ENCODE results near the gene RPP21.

The RPP21 gene

DNA sequence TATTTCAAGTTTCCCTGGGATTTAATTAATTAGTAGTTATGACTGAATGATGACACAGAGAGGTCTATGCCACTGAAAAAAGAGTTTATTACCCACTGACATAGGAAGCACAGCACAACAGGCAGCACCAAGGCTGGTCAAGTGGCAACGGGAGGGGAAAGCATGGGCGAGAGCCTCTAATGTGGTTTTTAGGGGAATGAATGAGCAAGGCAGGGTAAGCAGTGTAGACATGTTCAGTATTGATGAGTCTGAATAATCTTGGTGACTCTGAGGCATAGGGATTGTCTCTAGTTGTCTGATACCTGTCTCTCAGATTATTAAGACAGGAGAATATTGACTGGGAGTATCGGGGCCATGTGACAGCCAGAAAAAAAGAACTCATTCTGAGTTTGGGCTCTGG lies 46.3 kb downstream of the RPP21 start:
- DNase-seq = no peak

DNA sequence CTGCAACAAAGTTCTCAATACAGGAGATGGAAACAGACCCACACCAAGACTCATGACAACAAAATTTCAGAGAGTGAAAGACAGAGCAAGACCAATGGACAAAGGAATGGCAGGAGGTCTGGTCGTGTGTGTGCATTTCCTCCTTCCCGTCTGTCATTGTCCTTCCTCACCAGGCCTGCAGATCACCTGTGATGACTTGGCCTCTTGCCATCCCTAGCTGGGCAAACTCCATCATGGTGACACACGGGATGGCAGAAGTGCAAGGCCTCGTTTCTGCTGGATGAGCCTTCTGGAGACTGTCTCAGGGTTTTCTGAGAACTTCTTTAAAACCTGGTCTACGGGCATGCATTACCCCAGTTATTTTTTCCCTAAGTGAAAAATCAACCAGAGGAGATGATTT lies 49.2 kb downstream of the RPP21 start:
- no peak for DNase-seq

All from SHP77 treated with DMSO at 0.1 percent for 48 hours (cell line).